HG02884 (cell line): Measurements from ENCODE around the gene TMEM221.
A peak's percentile ranks its signal among the peaks of the same experiment; 100 is the strongest.
"Not testable (repeated sequence)": the region's sequence is repeated elsewhere in the genome, so short reads cannot be mapped to it uniquely, and the experiment has no call there.

ENCODE experiments used
- ATAC-seq: cut with Tn5 transposase; IDR thresholded peaks from one replicate; pipeline ENCODE4 v1.9.1; 2021; ENCODE audit warnings: mild to moderate bottlenecking, moderate library complexity; ENCODE audit not compliant: unreplicated experiment

The TMEM221 gene

GRCh38 chr19:17475011-17475540, 26.6 kb upstream of the TMEM221 start:
- ATAC-seq, result not testable (repeated sequence)

DNA sequence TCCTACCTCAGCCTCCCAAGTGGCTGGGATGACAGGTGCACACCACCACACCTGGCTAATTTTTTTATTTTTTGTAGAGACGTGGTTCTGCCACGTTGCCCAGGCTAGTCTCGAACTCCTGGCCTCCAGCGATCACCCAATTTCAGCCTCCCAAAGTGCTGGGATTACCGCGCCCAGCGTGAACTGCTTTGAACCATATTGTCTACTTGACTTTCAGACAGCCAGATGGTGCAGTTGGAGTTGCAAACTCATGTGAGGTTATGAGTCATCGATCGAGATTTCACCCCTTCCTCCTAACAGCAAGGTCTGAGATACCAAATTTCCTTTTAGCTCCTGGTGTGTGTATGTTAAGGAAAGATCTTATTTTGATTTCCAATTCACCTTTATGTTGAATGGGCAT, 24.6 kb upstream of the TMEM221 start:
- no peak for ATAC-seq

DNA sequence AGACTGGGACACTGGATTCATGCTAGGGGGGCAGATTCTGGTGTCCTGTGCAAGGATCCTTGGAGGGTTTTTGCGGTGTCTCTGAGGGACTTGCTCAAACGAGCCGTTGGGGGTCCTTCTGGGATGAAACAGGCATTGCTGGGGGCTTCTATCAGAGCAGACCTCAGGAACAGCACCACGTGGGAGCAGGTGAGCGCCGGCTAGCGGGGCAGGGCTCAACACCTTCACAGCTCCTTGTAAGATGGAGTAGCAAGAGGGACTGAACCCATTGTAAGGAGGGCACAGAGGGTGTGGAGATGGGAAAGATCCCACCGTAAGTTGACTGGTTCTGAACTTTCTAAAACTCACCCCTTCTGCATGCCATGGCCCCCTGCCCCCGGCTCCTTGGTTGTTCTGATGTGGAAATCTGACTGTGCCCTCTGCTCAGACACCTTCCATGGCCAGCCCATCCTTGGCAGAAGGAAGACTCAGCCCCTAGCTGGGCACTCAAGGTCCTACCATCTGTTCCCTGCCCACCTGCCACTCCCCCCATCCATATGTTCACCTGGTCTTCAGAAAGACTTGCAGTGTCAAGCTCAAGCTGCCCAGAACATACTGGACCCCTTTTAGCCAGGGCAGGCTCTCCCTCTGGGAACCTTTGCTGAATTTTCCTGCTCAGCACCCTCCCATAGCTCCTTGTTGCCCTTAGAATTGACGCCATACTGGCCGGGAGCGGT, 23.1 kb upstream of the TMEM221 start:
- no peak for ATAC-seq

DNA sequence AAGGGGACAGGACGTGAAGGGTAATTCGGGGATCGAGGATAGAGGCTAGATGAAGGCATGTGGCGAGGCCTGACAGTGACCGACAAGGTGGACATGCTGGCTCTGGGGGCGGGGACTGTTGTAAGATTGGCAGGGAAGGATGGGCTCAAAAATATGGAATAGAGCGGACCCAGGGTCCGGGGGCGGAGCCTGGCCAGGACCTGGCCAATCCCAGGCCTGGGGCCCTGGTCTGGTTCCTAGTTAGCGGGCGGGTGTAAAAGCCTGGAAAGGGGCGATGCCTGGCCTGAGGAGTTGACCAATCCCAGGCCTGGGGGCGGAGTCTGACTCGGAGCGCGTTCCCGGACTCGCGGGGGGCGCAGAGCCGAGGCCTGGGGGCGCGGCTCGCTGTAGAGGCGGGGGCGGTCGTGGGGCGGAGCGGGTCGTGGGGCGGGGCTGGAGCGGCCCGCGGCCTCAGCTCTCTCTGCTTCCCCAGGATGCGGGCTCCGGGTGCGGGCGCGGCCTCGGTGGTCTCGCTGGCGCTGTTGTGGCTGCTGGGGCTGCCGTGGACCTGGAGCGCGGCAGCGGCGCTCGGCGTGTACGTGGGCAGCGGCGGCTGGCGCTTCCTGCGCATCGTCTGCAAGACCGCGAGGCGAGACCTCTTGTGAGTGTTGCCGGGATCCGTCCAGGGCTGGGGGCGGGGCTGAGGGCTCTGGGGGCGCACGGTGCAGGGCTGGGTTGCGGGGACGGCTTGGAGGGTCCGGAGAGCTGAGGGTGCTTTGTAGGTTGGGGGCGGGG, 21.8 kb upstream of the TMEM221 start, which contains the start of gene SLC27A1:
Gene SLC27A1 (plus strand): TSS at position 457 of the 774 bp plus-strand sequence. CDS start 17 bp downstream, at position 474.
- peak; percentile 70 for ATAC-seq

- ATAC-seq, result peak; percentile 55
Measured at GRCh38 chr19:17469481-17470067, 21.1 kb upstream of the TMEM221 start.

DNA sequence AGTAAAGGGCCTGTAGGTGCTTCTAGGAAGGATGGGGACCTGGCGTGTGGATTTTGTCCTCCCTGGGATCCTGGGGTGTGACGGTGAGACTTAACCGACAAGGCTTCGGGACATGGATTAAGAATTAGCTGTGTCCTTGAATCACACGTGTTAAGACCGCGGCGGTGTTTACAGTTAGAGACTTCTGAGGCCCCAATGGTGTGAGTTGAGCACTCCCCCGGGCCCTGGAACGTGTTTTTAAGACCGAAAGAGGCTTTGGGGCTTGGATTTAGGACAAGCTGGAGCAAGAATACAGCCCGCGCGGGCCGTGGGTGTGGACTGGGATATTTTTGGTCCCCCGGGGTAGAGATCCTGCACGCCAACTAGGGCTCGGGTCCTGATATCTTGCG, 20.6 kb upstream of the TMEM221 start:
- no peak for ATAC-seq

- ATAC-seq, result no peak
Measured at GRCh38 chr19:17468302-17469091, 20.0 kb upstream of the TMEM221 start.

DNA sequence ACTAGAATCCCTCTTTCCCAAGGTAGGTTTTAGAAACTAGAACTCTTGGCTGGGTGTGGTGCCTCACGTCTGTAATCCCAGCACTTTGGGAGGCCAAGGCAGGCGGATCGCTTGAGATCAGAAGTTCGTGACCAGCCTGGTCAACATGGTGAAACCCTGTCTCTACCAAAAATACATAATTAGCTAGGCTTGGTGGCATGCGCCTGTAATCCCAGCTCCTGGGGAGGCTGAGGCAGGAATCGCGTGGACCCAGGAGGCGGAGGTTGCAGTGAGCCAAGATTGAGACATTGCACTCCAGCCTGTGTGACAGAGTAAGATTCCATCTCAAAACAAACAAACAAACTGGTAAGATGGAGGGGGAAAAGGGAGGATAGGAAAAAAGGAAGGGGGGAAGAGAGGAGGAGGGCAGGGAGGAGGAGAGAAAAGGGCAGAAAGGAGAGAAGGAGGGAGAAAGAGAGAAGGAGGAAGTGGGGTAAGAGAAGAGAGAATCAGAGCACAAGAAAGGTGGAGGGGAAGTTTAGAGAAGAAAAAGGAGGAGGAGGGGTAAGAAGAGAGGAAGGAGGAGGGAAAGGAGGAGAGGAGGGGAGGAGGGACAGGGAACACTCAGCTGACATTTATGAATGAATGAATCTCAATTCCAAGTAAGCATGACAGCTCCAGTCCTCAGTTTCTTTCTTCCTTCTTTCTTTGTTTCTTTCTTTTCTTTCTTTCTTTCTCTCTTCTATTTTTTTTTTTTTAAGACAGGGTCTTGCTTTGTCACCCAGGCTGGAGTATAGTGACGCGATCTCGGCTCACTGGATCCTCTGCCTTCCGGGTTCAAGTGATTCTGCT, 19.2 kb upstream of the TMEM221 start:
- no peak for ATAC-seq

- no peak for ATAC-seq
Measured at GRCh38 chr19:17466487-17466850, 18.0 kb upstream of the TMEM221 start.

DNA sequence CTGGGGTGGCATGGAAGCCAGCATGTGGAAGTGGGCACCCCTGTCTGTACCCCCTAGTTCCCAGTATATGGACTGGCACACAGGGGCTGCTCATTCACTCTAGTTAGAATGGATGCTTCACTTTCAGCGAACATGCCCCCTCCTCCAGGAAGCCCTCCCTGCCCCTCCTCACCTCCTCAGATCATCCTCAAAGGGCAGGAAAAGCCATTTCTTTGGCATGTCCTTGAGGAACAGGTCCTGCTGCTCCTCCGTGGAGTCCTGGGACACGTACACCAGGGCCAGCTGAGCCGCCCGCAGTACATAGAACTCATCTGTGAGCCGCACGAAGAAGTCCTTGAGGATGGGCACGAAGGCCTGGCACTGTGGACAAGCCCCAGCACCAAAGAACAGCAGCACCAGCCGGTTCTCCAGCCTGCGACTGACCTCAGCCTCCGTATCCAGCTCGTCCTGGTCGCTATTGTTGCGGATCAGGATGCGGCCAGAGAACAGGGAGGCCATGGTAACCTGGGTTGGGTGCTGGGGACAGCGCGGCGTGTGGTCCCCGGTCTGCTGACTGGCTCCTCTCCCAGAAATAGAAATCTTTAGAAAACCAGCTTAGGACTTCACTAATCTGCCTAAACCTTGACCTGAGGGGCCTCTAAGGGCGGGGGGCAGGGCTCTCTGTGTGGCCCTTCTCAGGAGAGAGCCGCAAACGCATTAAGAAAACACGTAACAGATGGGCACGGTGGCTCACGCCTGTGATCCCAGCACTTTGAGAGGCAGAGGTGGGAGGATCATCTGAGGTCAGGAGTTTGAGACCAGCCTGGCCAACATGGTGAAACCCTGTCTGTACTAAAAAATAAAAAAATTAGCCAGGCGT, 12.1 kb upstream of the TMEM221 start, which contains the start of gene NXNL1:
Gene NXNL1 (minus strand): TSS at position 555 of the 859 bp plus-strand sequence. CDS start 57 bp downstream, at position 498.
- no peak for ATAC-seq

GRCh38 chr19:17458970-17459369, 10.5 kb upstream of the TMEM221 start:
- ATAC-seq, result no peak

DNA sequence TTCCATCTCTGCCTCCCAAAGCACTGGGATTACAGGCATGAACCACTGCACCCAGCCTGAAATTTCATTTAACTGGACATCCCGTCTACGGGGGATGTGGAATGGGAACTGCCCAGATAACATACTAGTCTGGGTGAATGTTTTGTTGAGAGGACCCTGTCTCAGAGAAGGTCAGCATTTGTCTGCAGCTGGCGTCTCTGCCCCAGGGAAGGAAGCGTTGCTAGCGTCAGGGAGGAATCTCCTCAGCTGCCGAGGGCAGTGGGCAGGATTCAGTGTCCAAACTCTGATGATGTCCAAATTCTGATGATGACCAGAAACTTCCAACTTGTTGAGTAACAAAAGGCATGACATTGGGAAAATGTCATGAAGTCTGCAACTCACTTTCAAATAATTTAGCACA, 9.1 kb upstream of the TMEM221 start:
- no peak for ATAC-seq

DNA sequence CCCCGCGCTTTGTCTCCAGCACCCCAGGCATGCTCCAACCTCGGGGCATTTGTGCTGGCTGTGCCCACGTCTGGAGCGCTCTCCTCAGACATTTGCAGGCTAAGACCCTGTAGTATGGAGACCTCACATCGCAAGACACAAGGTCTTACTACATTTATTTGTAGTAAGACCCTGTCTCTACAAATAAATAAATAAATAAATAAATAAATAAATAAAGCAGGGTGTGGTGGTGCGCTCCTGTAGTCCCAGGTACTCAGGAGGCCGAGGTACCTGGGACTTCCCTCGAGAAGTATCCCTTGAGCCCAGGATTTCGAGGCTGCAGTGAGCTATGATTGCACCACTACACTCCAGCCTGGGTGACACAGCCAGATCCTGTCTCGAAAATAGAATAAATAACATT, 7.7 kb upstream of the TMEM221 start:
- no peak for ATAC-seq

DNA sequence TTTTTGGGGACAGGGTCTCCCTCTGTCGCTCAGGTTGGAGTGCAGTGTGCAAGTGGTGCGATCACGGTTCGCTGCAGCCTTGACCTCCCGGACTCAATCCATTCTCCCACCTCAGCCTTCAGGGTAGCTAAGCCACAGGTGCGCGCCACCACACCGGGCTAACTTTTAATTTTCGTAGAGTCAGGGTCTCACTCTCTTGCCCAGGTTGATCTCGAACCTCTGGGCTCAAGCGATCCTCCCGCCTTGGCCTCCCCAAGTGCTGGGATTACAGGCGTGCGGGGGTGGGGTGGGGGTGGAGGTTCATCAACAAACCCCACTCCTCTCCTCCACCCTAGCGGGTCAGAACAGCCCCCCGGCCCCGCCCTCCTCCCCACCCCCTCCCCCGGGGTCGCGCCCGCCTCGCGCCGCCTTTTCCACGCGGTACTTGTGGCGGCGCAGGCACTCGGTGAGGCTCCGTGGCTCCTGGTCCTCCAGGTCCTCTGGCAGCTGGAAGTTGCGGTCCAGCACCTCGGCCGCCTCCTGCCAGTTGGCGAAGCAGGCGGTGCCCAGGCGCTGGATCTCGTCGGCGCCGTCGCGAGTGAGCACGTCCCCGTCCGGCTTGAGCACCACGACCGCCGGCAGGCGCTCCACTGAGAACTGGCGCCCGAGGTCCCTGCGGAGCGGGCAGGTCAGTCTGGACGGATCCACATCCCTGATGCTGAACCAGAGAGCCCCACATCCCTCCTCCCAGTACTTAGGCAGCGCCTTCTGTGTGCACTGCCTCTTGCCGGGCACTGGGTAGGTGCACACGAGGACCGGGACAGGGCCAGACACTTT, 7.0 kb upstream of the TMEM221 start:
- no peak for ATAC-seq

GRCh38 chr19:17454576-17455071, 6.2 kb upstream of the TMEM221 start:
- no peak for ATAC-seq

GRCh38 chr19:17451820-17452219, 3.4 kb upstream of the TMEM221 start:
- ATAC-seq, result no peak

DNA sequence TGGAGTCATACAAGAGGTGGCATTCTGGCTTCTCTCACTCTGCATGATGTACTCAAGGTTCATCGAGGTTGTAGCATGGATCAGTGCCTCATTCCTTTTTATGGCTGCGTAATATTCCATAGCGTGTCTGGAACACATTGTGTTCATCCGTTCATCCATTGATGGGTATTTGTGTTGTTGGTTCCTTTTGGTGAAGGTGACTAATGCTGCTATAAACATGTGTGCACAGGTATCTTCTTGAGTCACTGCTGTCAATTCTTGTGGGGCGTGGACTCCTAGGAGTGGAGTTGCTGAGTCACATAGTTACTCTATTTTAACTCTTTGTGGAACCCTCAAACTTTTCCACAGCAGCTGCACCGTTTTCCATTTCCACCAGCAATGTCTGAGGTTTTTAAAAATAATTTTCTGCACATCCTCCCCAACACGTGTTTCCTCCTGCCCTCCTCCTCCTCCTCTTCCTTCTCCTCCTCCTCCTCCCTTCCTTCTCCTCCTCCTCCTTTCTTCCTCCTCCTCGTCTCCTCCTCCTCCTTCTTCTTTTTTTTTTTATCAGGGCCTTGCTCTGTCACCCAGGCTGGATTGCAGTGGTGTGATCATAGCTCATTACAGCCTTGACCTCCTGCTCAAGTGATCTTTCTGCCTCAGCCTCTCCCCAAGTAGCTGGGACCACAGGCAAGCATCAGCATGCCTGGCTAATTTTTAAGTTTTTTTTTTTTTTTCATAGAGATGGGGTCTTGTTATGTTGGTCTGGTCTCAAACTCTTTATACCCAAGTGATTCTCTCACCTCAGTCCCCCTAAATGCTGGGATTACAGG, 2.0 kb upstream of the TMEM221 start:
- no peak for ATAC-seq
